ENCODE measurements around the gene TUFM. TPM values are rescaled to one million over a fixed set of nuclear protein-coding genes. Genes with fewer than 3 reads are reported as not detected.

Gene TUFM
- total RNA-seq, 1 experiment from 2014 or later: 207 TPM

- H3K4me3 Mint-ChIP-seq: no peak overlapping the region
- TF ChIP-seq, protein P1, sequence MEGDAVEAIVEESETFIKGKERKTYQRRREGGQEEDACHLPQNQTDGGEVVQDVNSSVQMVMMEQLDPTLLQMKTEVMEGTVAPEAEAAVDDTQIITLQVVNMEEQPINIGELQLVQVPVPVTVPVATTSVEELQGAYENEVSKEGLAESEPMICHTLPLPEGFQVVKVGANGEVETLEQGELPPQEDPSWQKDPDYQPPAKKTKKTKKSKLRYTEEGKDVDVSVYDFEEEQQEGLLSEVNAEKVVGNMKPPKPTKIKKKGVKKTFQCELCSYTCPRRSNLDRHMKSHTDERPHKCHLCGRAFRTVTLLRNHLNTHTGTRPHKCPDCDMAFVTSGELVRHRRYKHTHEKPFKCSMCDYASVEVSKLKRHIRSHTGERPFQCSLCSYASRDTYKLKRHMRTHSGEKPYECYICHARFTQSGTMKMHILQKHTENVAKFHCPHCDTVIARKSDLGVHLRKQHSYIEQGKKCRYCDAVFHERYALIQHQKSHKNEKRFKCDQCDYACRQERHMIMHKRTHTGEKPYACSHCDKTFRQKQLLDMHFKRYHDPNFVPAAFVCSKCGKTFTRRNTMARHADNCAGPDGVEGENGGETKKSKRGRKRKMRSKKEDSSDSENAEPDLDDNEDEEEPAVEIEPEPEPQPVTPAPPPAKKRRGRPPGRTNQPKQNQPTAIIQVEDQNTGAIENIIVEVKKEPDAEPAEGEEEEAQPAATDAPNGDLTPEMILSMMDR (conservative IDR thresholded peaks at IDR 0.05): peak; percentile 19; the same call in 1 of the 3 replicates
- Histone ChIP-seq H3K4ac (ENCODE audit: low read depth, low read length) (no peak overlapping the region), H3K23ac (ENCODE audit: insufficient read length, low read depth, low read length) (no peak overlapping the region), H4K91ac (ENCODE audit: insufficient read length, low read depth, low read length) (no peak overlapping the region), H3K14ac (ENCODE audit: insufficient read depth, low read length) (no peak overlapping the region), H3K79me1 (ENCODE audit: insufficient read depth, low read depth, low read length, poor library complexity, severe bottlenecking) (no peaks in the 10 kb centered on the region), H2AFZ (ENCODE audit: low read length) (no peak overlapping the region), H2BK15ac (ENCODE audit: low read depth, low read length) (no peak overlapping the region), H3K79me2 (ENCODE audit: insufficient read depth, low read length) (no peaks in the 10 kb centered on the region), H2BK120ac (ENCODE audit: low read depth, low read length, poor library complexity, severe bottlenecking) (no peak overlapping the region), H3T11ph (ENCODE audit: low read length) (no peak overlapping the region), H3K56ac (ENCODE audit: insufficient read length, low read depth, low read length) (no peak overlapping the region), H3K9ac (ENCODE audit: extremely low read depth, insufficient read length, low read length) (no peak overlapping the region), H3K27me3 (ENCODE audit: insufficient read depth, low read length) (no peaks in the 10 kb centered on the region), H3K4me2 (ENCODE audit: insufficient read depth, insufficient read length, low read length) (no peak overlapping the region), H2AK5ac (ENCODE audit: insufficient read length, low read length) (no peak overlapping the region), H2BK5ac (ENCODE audit: insufficient read length, low read length) (no peak overlapping the region), H4K5ac (ENCODE audit: insufficient read length, low read depth, low read length) (no peak overlapping the region), H3K4me1 (ENCODE audit: insufficient read depth, low read length) (no peaks in the 10 kb centered on the region), H4K20me1 (ENCODE audit: control insufficient read depth, insufficient read depth, insufficient read length) (no peaks in the 10 kb centered on the region), H2BK12ac (ENCODE audit: insufficient read length, low read depth, low read length) (no peak overlapping the region), H3K23me2 (ENCODE audit: insufficient read length, low read depth, low read length, poor library complexity, severe bottlenecking) (no peaks in the 10 kb centered on the region), H3K27ac (ENCODE audit: insufficient read length, low read depth, low read length) (no peak overlapping the region), H3K18ac (ENCODE audit: insufficient read length, low read depth, low read length) (no peak overlapping the region), H2BK20ac (ENCODE audit: low read depth, low read length, poor library complexity, severe bottlenecking) (no peak overlapping the region), H4K8ac (replicated peaks; ENCODE audit: insufficient read length, low read depth, low read length) (no peak overlapping the region), H3K9me3 (ENCODE audit: control insufficient read depth, low read depth, low read length) (no peaks in the 10 kb centered on the region)
- H3K36me3 Mint-ChIP-seq (ENCODE audit: insufficient read depth in 1 of 3, low read depth in 3 of 3): peaks cover 40 to 80% (median 74%) of the 10 kb centered on the region in 3 experiments
- no peaks in the 10 kb centered on the region for H3K4me1 Mint-ChIP-seq
- peak overlapping the region in 1 of 3 experiments; percentile 59; a peak in 1 of 7 replicates for H3K27ac Mint-ChIP-seq
- no peaks in the 10 kb centered on the region; the same call in 1 of the 2 replicates for H3K27me3 Mint-ChIP-seq (ENCODE audit: low read depth)
- no peaks in the 10 kb centered on the region for H3K9me3 Mint-ChIP-seq
- no CpG with 5 or more reads among the region's 25 CpGs for WGBS (ENCODE audit: extremely low coverage, insufficient read length, low lambda C conversion rate)
- no peak for DNase-seq
Observed at GRCh38 chr16:28835864-28836760, 10.0 kb downstream of the TUFM start.
